Ascending aorta (tissue), 2 donors: Measurements from ENCODE around the gene DNAJC5. TPM values are rescaled to one million over a fixed set of nuclear protein-coding genes. Genes with fewer than 3 reads are reported as not detected.
A peak's percentile ranks its signal among the peaks of the same experiment; 100 is the strongest.

Experiments used
- DNase-seq, 2 donors: peaks; one replicate each; pipeline ENCODE4 v3.0.0-alpha.2; 2019; ENCODE audit warnings: low spot score in 2 of 2
- H3K27ac ChIP-seq, 2 donors: fragments of 200-600 bp; sonication (generic); one replicate each; pipeline ENCODE4 v1.5.1; 2016 to 2017; ENCODE audit warnings: mild to moderate bottlenecking in 1 of 2
- H3K27me3 ChIP-seq: fragments of 200-600 bp; sonication (generic); one replicate; pipeline ENCODE4 v1.5.1; 2017
- H3K36me3 ChIP-seq, 2 donors: fragments of 200-600 bp; sonication (generic); one replicate each; pipeline ENCODE4 v1.5.1; 2016
- H3K4me1 ChIP-seq, 2 donors: fragments of 200-600 bp; sonication (generic); one replicate each; pipeline ENCODE4 v1.5.1; 2016 to 2017; ENCODE audit warnings: mild to moderate bottlenecking in 1 of 2
- H3K4me3 ChIP-seq, 2 donors: fragments of 200-600 bp; sonication (generic); one replicate each; pipeline ENCODE4 v1.5.1; 2016 to 2017; ENCODE audit warnings: mild to moderate bottlenecking in 1 of 2
- H3K9me3 ChIP-seq, 2 donors: fragments of 200-600 bp; sonication (generic); one replicate each; pipeline ENCODE4 v1.5.1; 2016
- CTCF ChIP-seq, 3 experiments: fragments of 200-600 bp in 2 of 3; fragments of 450-650 bp in 1 of 3; sonication (generic) in 2 of 3; IDR thresholded peaks; one replicate each; pipeline ENCODE4 v1.5.1; 2016 to 2019; ENCODE audit warnings: antibody characterized with exemption in 3 of 3, mild to moderate bottlenecking in 1 of 3, moderate library complexity in 1 of 3
- intact Hi-C: fragments of 100-400 bp; cut with DNase I; formaldehyde crosslinking; loops from one replicate; pipeline ENCODE4 v1.15.1; 2023
- total RNA-seq: library from RNA; depleted of rRNA; stranded (reverse); fragments of >200 nt; gene quantifications from one replicate; pipeline ENCODE4 v1.1.0, GENCODE V29; 2016

DNAJC5 gene
- total RNA-seq, 1 donor from 2014 or later, result 42.9 TPM

GRCh38 chr20:63891061-63892002 is 3.6 kb upstream of the DNAJC5 start:
- H3K9me3 ChIP-seq, result no peaks in the 10 kb centered on the region
- H3K27ac ChIP-seq, result no peak overlapping the region
- H3K36me3 ChIP-seq, result peaks cover 33 to 47% of the 10 kb centered on the region in 2 donors
- H3K27me3 ChIP-seq, result no peaks in the 10 kb centered on the region
- TF ChIP-seq CTCF (IDR thresholded peaks at IDR 0.05), result no peak
- intact Hi-C loops, result loop anchor here (10.0 kb wide), 1 partner anchor 267 kb away; the partner anchor contains the start of gene GMEB2
- DNase-seq, result no peak
- H3K4me3 ChIP-seq, result no peak overlapping the region
- H3K4me1 ChIP-seq, result peaks cover 3 to 5% of the 10 kb centered on the region in 2 donors

- Histone ChIP-seq H3K4me3 (no peak overlapping the region), H3K27me3 (no peaks in the 10 kb centered on the region), H3K4me1 (peaks cover 11 to 12% of the 10 kb centered on the region in 2 donors), H3K9me3 (no peaks in the 10 kb centered on the region), H3K27ac (no peak overlapping the region), H3K36me3 (peaks cover 26 to 38% of the 10 kb centered on the region in 2 donors)
- no peak for DNase-seq
- intact Hi-C loops, result loop anchor here (10.0 kb wide), 1 partner anchor 268 kb away; the partner anchor contains the start of gene GMEB2
- no peak for TF ChIP-seq CTCF (IDR thresholded peaks at IDR 0.05)
These were observed 2.5 kb upstream of the DNAJC5 start for GRCh38 chr20:63892402-63892801.

GRCh38 chr20:63893999-63894357 is 948 bp upstream of the DNAJC5 start:
- DNase-seq, result no peak
- Histone ChIP-seq H3K36me3 (peaks cover 19 to 22% of the 10 kb centered on the region in 2 donors), H3K4me1 (peaks cover 11 to 12% of the 10 kb centered on the region in 2 donors), H3K27me3 (no peaks in the 10 kb centered on the region), H3K9me3 (no peaks in the 10 kb centered on the region), H3K4me3 (peak overlapping the region; percentile 77 to 91), H3K27ac (peak overlapping the region; percentile 28 to 60)
- intact Hi-C loops, result loop anchor here (1.0 to 10.0 kb wide), 4 partner anchors 29 to 374 kb away; partner anchors contain the start of genes GMEB2, PPDPF, TPD52L2 and UCKL1
- no peak for TF ChIP-seq CTCF (IDR thresholded peaks at IDR 0.05)

GRCh38 chr20:63895202-63895951 is 451 bp downstream of the DNAJC5 start:
- DNase-seq, result no peak
- peaks cover 11 to 12% of the 10 kb centered on the region in 2 donors for H3K4me1 ChIP-seq
- no peaks in the 10 kb centered on the region for H3K27me3 ChIP-seq
- intact Hi-C loops, result loop anchor here (1.0 to 10.0 kb wide), 3 partner anchors 61 to 271 kb away; partner anchors contain the start of genes GMEB2, PRPF6 and UCKL1
- H3K4me3 ChIP-seq, result peak overlapping the region; percentile 77 to 91
- H3K36me3 ChIP-seq, result peaks cover 8% of the 10 kb centered on the region in 2 donors
- H3K27ac ChIP-seq, result peak overlapping the region; percentile 62 to 63
- no peaks in the 10 kb centered on the region for H3K9me3 ChIP-seq
- TF ChIP-seq CTCF (IDR thresholded peaks at IDR 0.05), result no peak

- Histone ChIP-seq H3K27ac (peak overlapping the region; percentile 62 to 63), H3K9me3 (no peaks in the 10 kb centered on the region), H3K4me3 (peak overlapping the region; percentile 77 to 91), H3K4me1 (peaks cover 11 to 12% of the 10 kb centered on the region in 2 donors), H3K36me3 (peaks cover 3% of the 10 kb centered on the region in 2 donors), H3K27me3 (no peaks in the 10 kb centered on the region)
- TF ChIP-seq CTCF (IDR thresholded peaks at IDR 0.05), result no peak
- no peak for DNase-seq
- intact Hi-C loops, result loop anchor here (1.0 to 10.0 kb wide), 3 partner anchors 61 to 271 kb away; partner anchors contain the start of genes GMEB2, PRPF6 and UCKL1
These were observed 982 bp downstream of the DNAJC5 start for GRCh38 chr20:63895952-63896263.
